Activated CD4-positive, alpha-beta T cell treated with anti-CD3 and anti-CD28 coated beads for 36 hours (primary cell): ENCODE measurements around the gene SLCO2A1. TPM values are rescaled to one million over a fixed set of nuclear protein-coding genes. Genes with fewer than 3 reads are reported as not detected.

Experiments
- ATAC-seq: fragments of 200-7000 bp; cut with Tn5 transposase; one replicate; pipeline ENCODE4 v1.10.0; 2021; ENCODE audit warnings: mild to moderate bottlenecking, moderate library complexity
- CTCF ChIA-PET: fragments of 350-600 bp; sonication (Branson Sonifier 250); formaldehyde crosslinking; loops from one replicate; lab custom pipeline; 2021; ENCODE audit warnings: antibody characterized with exemption; lab: Charles Lee
- POLR2A ChIA-PET: fragments of 350-600 bp; sonication (Branson Sonifier 250); formaldehyde crosslinking; loops from one replicate; lab custom pipeline; 2021; ENCODE audit warnings: antibody characterized with exemption, inconsistent platforms; lab: Charles Lee
- DNase-seq: peaks from one replicate; pipeline ENCODE4 v3.0.0-alpha.2; 2020
- H3K27ac Mint-ChIP-seq: one replicate; pipeline ENCODE4 v1.8.0; 2021; ENCODE audit warnings: mixed read lengths
- H3K27me3 Mint-ChIP-seq: one replicate; pipeline ENCODE4 v1.8.0; 2021; ENCODE audit warnings: mixed read lengths
- H3K36me3 Mint-ChIP-seq: one replicate; pipeline ENCODE4 v1.8.0; 2021; ENCODE audit warnings: low read depth, mixed read lengths
- H3K4me1 Mint-ChIP-seq: one replicate; pipeline ENCODE4 v1.8.0; 2021; ENCODE audit warnings: mixed read lengths
- H3K4me3 Mint-ChIP-seq: one replicate; pipeline ENCODE4 v1.8.0; 2021; ENCODE audit warnings: mild to moderate bottlenecking, moderate library complexity, mixed read lengths
- H3K9me3 Mint-ChIP-seq: one replicate; pipeline ENCODE4 v1.8.0; 2021; ENCODE audit warnings: low read depth, mixed read lengths
- intact Hi-C, 2 experiments: fragments of 100-400 bp; cut with DNase I in 1 of 2; cut with micrococcal nuclease in 1 of 2; formaldehyde crosslinking; loops; one replicate each; pipeline versions ENCODE4 v1.14.2 to v1.15.1; 2022 to 2024; cut with DNase I, micrococcal nuclease
- total RNA-seq, 2 experiments: library from RNA; stranded (reverse); gene quantifications; one replicate each; pipeline ENCODE4 v1.2.3, GENCODE V29; 2021

The SLCO2A1 gene
- total RNA-seq, 2 experiments from 2014 or later: not detected

- CTCF ChIA-PET: no interaction called here
These were observed 133.5 kb downstream of the SLCO2A1 start for GRCh38 chr3:133896002-133896761.

GRCh38 chr3:133895208-133896001 lies 134.3 kb downstream of the SLCO2A1 start, which contains the start of gene RAB6B:
TSS of gene RAB6B (minus strand) at chr3:133895882. CDS start at chr3:133895466, 416 bp downstream.
- peak; percentile 90 for ATAC-seq
- CTCF ChIA-PET: no interaction called here
- Mint-ChIP-seq H3K9me3 (no peaks in the 10 kb centered on the region), H3K36me3 (no peaks in the 10 kb centered on the region), H3K27ac (no peak within 1 kb of the TSS), H3K4me3 (peak within 1 kb of the TSS; percentile 56), H3K27me3 (peaks cover 41% of the 10 kb centered on the region), H3K4me1 (peaks cover 2% of the 10 kb centered on the region)
- POLR2A ChIA-PET: no interaction called here
- intact Hi-C loops: no loop called here
- DNase-seq: peak; percentile 41

More at GRCh38 chr3:133896002-133896761, 133.5 kb downstream of the SLCO2A1 start:
- no peak overlapping the region for H3K27ac Mint-ChIP-seq
- no peaks in the 10 kb centered on the region for H3K36me3 Mint-ChIP-seq
- H3K9me3 Mint-ChIP-seq: no peaks in the 10 kb centered on the region
- DNase-seq (no peak), ATAC-seq (no peak)
- peak overlapping the region; percentile 56 for H3K4me3 Mint-ChIP-seq
- peaks cover 2% of the 10 kb centered on the region for H3K4me1 Mint-ChIP-seq
- H3K27me3 Mint-ChIP-seq: peaks cover 42% of the 10 kb centered on the region
- POLR2A ChIA-PET: no interaction called here
- intact Hi-C loops: no loop called here

GRCh38 chr3:133894353-133895207 lies 135.1 kb downstream of the SLCO2A1 start:
- ChIA-PET CTCF (interaction anchor here (1.8 kb wide), 1 partner anchor 77 kb away, joined by 7 read pairs; no protein-coding TSS in a partner anchor), POLR2A (no interaction called here)
- intact Hi-C loops: no loop called here
- Mint-ChIP-seq H3K36me3 (no peaks in the 10 kb centered on the region), H3K4me1 (peaks cover 2% of the 10 kb centered on the region), H3K27ac (no peak overlapping the region), H3K9me3 (no peaks in the 10 kb centered on the region), H3K4me3 (no peak overlapping the region), H3K27me3 (peaks cover 41% of the 10 kb centered on the region)
- ATAC-seq: no peak
- no peak for DNase-seq

GRCh38 chr3:133893683-133894352 lies 135.9 kb downstream of the SLCO2A1 start:
- Mint-ChIP-seq H3K27ac (no peak overlapping the region), H3K4me3 (no peak overlapping the region), H3K36me3 (no peaks in the 10 kb centered on the region), H3K9me3 (no peaks in the 10 kb centered on the region), H3K27me3 (peaks cover 39% of the 10 kb centered on the region), H3K4me1 (peaks cover 2% of the 10 kb centered on the region)
- ATAC-seq (no peak), DNase-seq (no peak)
- ChIA-PET POLR2A (no interaction called here), CTCF (interaction anchor here (1.8 kb wide), 1 partner anchor 76 kb away, joined by 7 read pairs; no protein-coding TSS in a partner anchor)
- intact Hi-C loops: no loop called here

- intact Hi-C loops: no loop called here
- no peak overlapping the region for H3K4me3 Mint-ChIP-seq
- H3K27me3 Mint-ChIP-seq: peaks cover 33% of the 10 kb centered on the region
- no peaks in the 10 kb centered on the region for H3K9me3 Mint-ChIP-seq
- H3K36me3 Mint-ChIP-seq: no peaks in the 10 kb centered on the region
- POLR2A ChIA-PET: no interaction called here
- peaks cover 2% of the 10 kb centered on the region for H3K4me1 Mint-ChIP-seq
- no peak overlapping the region for H3K27ac Mint-ChIP-seq
- CTCF ChIA-PET: interaction anchor here (0.6 to 1.8 kb wide), 2 partner anchors 75 to 92 kb away, joined by 3 to 7 read pairs; no protein-coding TSS in a partner anchor
- DNase-seq: no peak
- ATAC-seq: no peak
These were observed 137.0 kb downstream of the SLCO2A1 start for GRCh38 chr3:133892541-133893231.

GRCh38 chr3:133891662-133892378 lies 137.9 kb downstream of the SLCO2A1 start:
- no peak for ATAC-seq
- intact Hi-C loops: no loop called here
- H3K27ac Mint-ChIP-seq: no peak overlapping the region
- ChIA-PET POLR2A (no interaction called here), CTCF (no interaction called here)
- peaks cover 28% of the 10 kb centered on the region for H3K27me3 Mint-ChIP-seq
- no peaks in the 10 kb centered on the region for H3K9me3 Mint-ChIP-seq
- no peak for DNase-seq
- no peak overlapping the region for H3K4me3 Mint-ChIP-seq
- H3K36me3 Mint-ChIP-seq: no peaks in the 10 kb centered on the region
- H3K4me1 Mint-ChIP-seq: peaks cover 2% of the 10 kb centered on the region

GRCh38 chr3:133890972-133891644 lies 138.6 kb downstream of the SLCO2A1 start:
- no peaks in the 10 kb centered on the region for H3K36me3 Mint-ChIP-seq

GRCh38 chr3:133890037-133890436 lies 139.7 kb downstream of the SLCO2A1 start:
- CTCF ChIA-PET: interaction anchor here (0.6 kb wide), 1 partner anchor 601 kb away, joined by 4 read pairs; no protein-coding TSS in a partner anchor
- POLR2A ChIA-PET: no interaction called here
- Mint-ChIP-seq H3K9me3 (no peaks in the 10 kb centered on the region), H3K4me1 (no peaks in the 10 kb centered on the region), H3K27me3 (peaks cover 17% of the 10 kb centered on the region), H3K36me3 (no peaks in the 10 kb centered on the region), H3K4me3 (no peak overlapping the region), H3K27ac (no peak overlapping the region)
- no peak for DNase-seq
- intact Hi-C loops: no loop called here
- ATAC-seq: no peak

More at GRCh38 chr3:133890972-133891644, 138.6 kb downstream of the SLCO2A1 start:
- ChIA-PET CTCF (no interaction called here), POLR2A (no interaction called here)
- ATAC-seq (no peak), DNase-seq (no peak)
- Mint-ChIP-seq H3K4me1 (peaks cover 2% of the 10 kb centered on the region), H3K27me3 (peaks cover 21% of the 10 kb centered on the region), H3K4me3 (no peak overlapping the region), H3K27ac (no peak overlapping the region), H3K9me3 (no peaks in the 10 kb centered on the region)
- intact Hi-C loops: no loop called here

GRCh38 chr3:133888726-133889340 lies 140.9 kb downstream of the SLCO2A1 start:
- ChIA-PET POLR2A (no interaction called here), CTCF (no interaction called here)
- no peak for DNase-seq
- Mint-ChIP-seq H3K4me3 (no peak overlapping the region), H3K27me3 (peaks cover 12% of the 10 kb centered on the region), H3K4me1 (no peaks in the 10 kb centered on the region), H3K27ac (no peak overlapping the region), H3K36me3 (no peaks in the 10 kb centered on the region), H3K9me3 (no peaks in the 10 kb centered on the region)
- intact Hi-C loops: no loop called here
- ATAC-seq: no peak
